HG03095 (cell line): ENCODE measurements around the gene ZNF446.

Experiments used
- ATAC-seq: cut with Tn5 transposase; IDR thresholded peaks from one replicate; pipeline ENCODE4 v1.9.1; 2021; ENCODE audit warnings: moderate library complexity; ENCODE audit not compliant: unreplicated experiment

The ZNF446 gene

DNA sequence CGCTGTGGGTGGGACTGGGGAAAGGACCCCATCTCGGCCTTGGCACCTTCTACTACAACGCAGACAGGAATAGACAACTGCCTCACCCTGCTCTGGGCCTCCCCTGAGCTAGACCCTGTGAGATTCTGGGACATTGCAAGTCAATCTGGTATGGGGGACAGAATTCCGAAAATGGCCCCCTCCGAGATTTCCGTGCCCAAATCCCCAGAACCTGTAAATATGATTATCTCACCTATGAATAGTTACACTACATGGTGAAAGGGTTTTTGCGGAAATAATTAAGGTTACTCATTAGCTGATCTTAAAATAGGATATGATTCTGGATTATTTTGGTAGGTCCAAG lies 44.1 kb downstream of the ZNF446 start:
- no peak for ATAC-seq

DNA sequence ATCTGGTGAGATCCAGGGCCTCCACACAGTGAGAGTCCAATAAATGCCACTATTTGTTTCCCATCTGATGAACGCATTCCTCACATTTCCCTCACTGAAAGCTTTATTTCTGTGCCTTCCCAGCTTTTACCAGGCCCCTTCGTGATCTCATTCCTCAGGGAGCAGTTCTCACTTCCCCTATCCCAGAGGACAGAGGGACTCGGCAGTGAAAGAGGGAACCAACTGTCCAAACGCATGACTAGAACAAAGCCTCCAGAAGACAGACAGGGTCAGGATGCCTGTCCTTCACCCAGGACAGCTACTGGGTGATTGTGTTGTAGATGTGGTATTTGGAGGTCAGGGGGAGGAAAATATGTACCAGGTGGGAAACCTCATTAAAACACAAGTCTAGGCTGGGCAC lies 45.5 kb downstream of the ZNF446 start:
- ATAC-seq = no peak

DNA sequence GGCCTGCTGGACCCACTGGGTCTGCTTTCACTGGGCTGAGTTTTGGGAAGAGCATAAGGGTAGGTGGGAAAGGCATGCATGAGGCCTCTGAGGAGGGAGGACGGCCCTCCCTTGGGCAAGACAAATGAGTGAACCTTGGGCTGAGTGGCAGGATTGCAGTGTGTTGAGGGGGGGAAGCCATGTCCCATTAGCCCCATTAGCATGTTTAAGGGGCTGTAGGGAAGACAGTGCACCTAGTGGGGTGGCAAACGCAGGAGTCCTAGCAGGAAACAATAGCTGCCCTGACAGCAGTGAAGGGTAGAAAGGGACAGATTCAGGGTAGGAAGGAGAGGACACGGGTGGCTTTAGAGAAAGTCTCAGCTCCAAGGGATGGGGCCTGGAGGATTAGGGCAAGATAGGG lies 46.6 kb downstream of the ZNF446 start:
- ATAC-seq = no peak

DNA sequence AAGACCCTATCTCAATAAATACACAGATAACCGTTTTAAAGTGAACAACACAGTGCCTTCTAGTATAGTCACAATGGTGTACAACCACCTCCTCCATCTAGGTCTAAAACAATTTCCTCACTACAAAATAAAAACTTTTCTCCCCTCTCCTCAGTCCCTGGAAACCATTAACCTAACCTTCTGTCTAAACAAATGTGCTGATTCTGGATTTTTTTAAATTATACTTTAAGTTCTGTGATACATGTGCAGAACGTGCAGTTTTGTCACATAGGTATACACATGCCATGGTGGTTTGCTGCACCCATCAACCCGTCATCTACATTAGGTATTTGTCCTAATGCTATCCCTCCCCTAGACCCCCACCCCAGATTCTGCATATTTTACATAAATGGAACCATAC lies 53.3 kb downstream of the ZNF446 start:
- ATAC-seq = no peak
